ENCODE data around the gene SUDS3. TPM values are rescaled to one million over a fixed set of nuclear protein-coding genes. Genes with fewer than 3 reads are reported as not detected.

Gene SUDS3
- total RNA-seq, 1 experiment from 2014 or later: 50.5 TPM

- Histone ChIP-seq H3K18ac (ENCODE audit: insufficient read length, low read depth, low read length) (no peak overlapping the region), H2BK15ac (ENCODE audit: low read depth, low read length) (no peak overlapping the region), H2BK12ac (ENCODE audit: insufficient read length, low read depth, low read length) (no peak overlapping the region), H4K8ac (replicated peaks; ENCODE audit: insufficient read length, low read depth, low read length) (no peak overlapping the region), H3K4me2 (ENCODE audit: insufficient read depth, insufficient read length, low read length) (no peak overlapping the region), H4K5ac (ENCODE audit: insufficient read length, low read depth, low read length) (no peak overlapping the region), H3K14ac (ENCODE audit: insufficient read depth, low read length) (no peak overlapping the region), H2BK5ac (ENCODE audit: insufficient read length, low read length) (no peak overlapping the region), H2AFZ (ENCODE audit: low read length) (no peak overlapping the region), H2AK5ac (ENCODE audit: insufficient read length, low read length) (no peak overlapping the region), H3T11ph (ENCODE audit: low read length) (no peak overlapping the region), H3K9me3 (ENCODE audit: control insufficient read depth, low read depth, low read length) (no peaks in the 10 kb centered on the region), H3K79me1 (ENCODE audit: insufficient read depth, low read depth, low read length, poor library complexity, severe bottlenecking) (no peaks in the 10 kb centered on the region), H4K91ac (ENCODE audit: insufficient read length, low read depth, low read length) (no peak overlapping the region), H2BK120ac (ENCODE audit: low read depth, low read length, poor library complexity, severe bottlenecking) (no peak overlapping the region), H3K23ac (ENCODE audit: insufficient read length, low read depth, low read length) (no peak overlapping the region), H3K4ac (ENCODE audit: low read depth, low read length) (no peak overlapping the region), H3K56ac (ENCODE audit: insufficient read length, low read depth, low read length) (no peak overlapping the region), H3K9ac (ENCODE audit: extremely low read depth, insufficient read length, low read length) (no peak overlapping the region), H2BK20ac (ENCODE audit: low read depth, low read length, poor library complexity, severe bottlenecking) (no peak overlapping the region), H4K20me1 (ENCODE audit: control insufficient read depth, insufficient read depth, insufficient read length) (no peaks in the 10 kb centered on the region), H3K27me3 (ENCODE audit: insufficient read depth, low read length) (no peaks in the 10 kb centered on the region), H3K79me2 (ENCODE audit: insufficient read depth, low read length) (no peaks in the 10 kb centered on the region), H3K23me2 (ENCODE audit: insufficient read length, low read depth, low read length, poor library complexity, severe bottlenecking) (no peaks in the 10 kb centered on the region), H3K27ac (ENCODE audit: insufficient read length, low read depth, low read length) (no peak overlapping the region), H3K4me1 (ENCODE audit: insufficient read depth, low read length) (peaks cover 4% of the 10 kb centered on the region; the same call in 1 of the 2 replicates)
- H3K9me3 Mint-ChIP-seq: peaks cover 0 to 6% of the 10 kb centered on the region in 2 experiments; a peak in 2 of 5 replicates
- H3K4me1 Mint-ChIP-seq: peaks cover 4 to 14% of the 10 kb centered on the region in 2 experiments
- no peak overlapping the region for H3K27ac Mint-ChIP-seq
- peaks cover 0 to 2% (median 0%) of the 10 kb centered on the region in 3 experiments; a peak in 1 of 7 replicates for H3K36me3 Mint-ChIP-seq (ENCODE audit: insufficient read depth in 1 of 3, low read depth in 3 of 3)
- no peak overlapping the region for H3K4me3 Mint-ChIP-seq
- H3K27me3 Mint-ChIP-seq (ENCODE audit: low read depth): no peaks in the 10 kb centered on the region
- DNase-seq: no peak
- WGBS (ENCODE audit: extremely low coverage, insufficient read length, low lambda C conversion rate): no CpG with 5 or more reads among the region's 2 CpGs
- no peak for TF ChIP-seq CTCF (conservative IDR thresholded peaks at IDR 0.05)
These were observed 60.6 kb downstream of the SUDS3 start for GRCh38 chr12:118436986-118437385.
